CD4-positive, alpha-beta T cell treated with Interferon gamma for 1 hour (primary cell): ENCODE data around the gene PRDM7.

Experiments
- DNase-seq: peaks from one replicate; pipeline ENCODE4 v3.0.0-alpha.2; 2020

Gene PRDM7

GRCh38 chr16:90033387-90033786 lies 43.7 kb downstream of the PRDM7 start:
- no peak for DNase-seq

- DNase-seq, result no peak
These were observed 44.3 kb downstream of the PRDM7 start for GRCh38 chr16:90032674-90033331.

GRCh38 chr16:90031931-90032673 lies 45.0 kb downstream of the PRDM7 start:
- no peak for DNase-seq

GRCh38 chr16:90031186-90031930 lies 45.8 kb downstream of the PRDM7 start:
- no peak for DNase-seq

- no peak for DNase-seq
These were observed 48.1 kb downstream of the PRDM7 start for GRCh38 chr16:90028985-90029384.

GRCh38 chr16:90027611-90028010 lies 49.5 kb downstream of the PRDM7 start:
- DNase-seq, result no peak

- DNase-seq, result no peak
These were observed 51.0 kb downstream of the PRDM7 start for GRCh38 chr16:90026135-90026534.

GRCh38 chr16:90023078-90023447 lies 54.1 kb downstream of the PRDM7 start:
- DNase-seq, result no peak

GRCh38 chr16:90022209-90023077 lies 54.7 kb downstream of the PRDM7 start:
- peak; percentile 83 for DNase-seq

GRCh38 chr16:90020838-90021382 lies 56.2 kb downstream of the PRDM7 start:
- no peak for DNase-seq

- no peak for DNase-seq
These were observed 56.8 kb downstream of the PRDM7 start for GRCh38 chr16:90020260-90020837.

- DNase-seq, result peak; percentile 51
These were observed 57.4 kb downstream of the PRDM7 start for GRCh38 chr16:90019543-90020259.

GRCh38 chr16:90018652-90019542 lies 58.2 kb downstream of the PRDM7 start, which contains the start of gene DBNDD1:
Gene DBNDD1, minus strand, starts transcription at chr16:90019456. Its CDS starts 115 bp downstream, at chr16:90019341.
- no peak for DNase-seq

GRCh38 chr16:90018297-90018651 lies 58.9 kb downstream of the PRDM7 start:
- DNase-seq, result no peak

- no peak for DNase-seq
These were observed 60.7 kb downstream of the PRDM7 start for GRCh38 chr16:90016339-90016950.

- DNase-seq, result no peak
These were observed 61.4 kb downstream of the PRDM7 start for GRCh38 chr16:90015586-90016338.

- DNase-seq, result no peak
These were observed 64.0 kb downstream of the PRDM7 start for GRCh38 chr16:90012991-90013745.

GRCh38 chr16:90011908-90012501 lies 65.1 kb downstream of the PRDM7 start:
- DNase-seq, result no peak
